Uterus (tissue), 4 donors: ENCODE results near the gene ADCY2. TPM values are rescaled to one million over a fixed set of nuclear protein-coding genes. Genes with fewer than 3 reads are reported as not detected.

Source experiments
- DNase-seq, 2 donors: peaks; one replicate each; pipeline ENCODE4 v3.0.0-alpha.2; 2019 to 2020
- H3K27ac ChIP-seq, 2 donors: fragments of 200-600 bp; sonication (generic); 1 replicate in 1 of 2; 2 replicates in 1 of 2; pipeline ENCODE4 v1.5.1; 2016 to 2018
- H3K27me3 ChIP-seq, 2 donors: fragments of 200-600 bp; sonication (generic); one replicate each; pipeline ENCODE4 v1.5.1; 2018 to 2019; ENCODE audit warnings: control low read depth in 1 of 2
- H3K36me3 ChIP-seq, 2 donors: fragments of 200-600 bp; sonication (generic); one replicate each; pipeline ENCODE4 v1.5.1; 2019; ENCODE audit warnings: control low read depth in 1 of 2
- H3K4me1 ChIP-seq, 2 donors: fragments of 200-600 bp; sonication (generic); one replicate each; pipeline ENCODE4 v1.5.1; 2018 to 2019; ENCODE audit warnings: control low read depth in 1 of 2
- H3K4me3 ChIP-seq, 2 donors: fragments of 200-600 bp; sonication (generic); 1 replicate in 1 of 2; 2 replicates in 1 of 2; pipeline ENCODE4 v1.5.1; 2018 to 2019; ENCODE audit warnings: mild to moderate bottlenecking in 1 of 2
- H3K9me3 ChIP-seq, 2 donors: fragments of 200-600 bp; sonication (generic); one replicate each; pipeline ENCODE4 v1.5.1; 2019; ENCODE audit warnings: control low read depth in 1 of 2
- CTCF ChIP-seq, 4 experiments: fragments of 200-600 bp in 2 of 4; fragments of 450-650 bp in 2 of 4; sonication (generic) in 2 of 4; IDR thresholded peaks; one replicate each; pipeline ENCODE4 v1.5.1; 2016 to 2019; ENCODE audit warnings: antibody characterized with exemption in 4 of 4, mild to moderate bottlenecking in 2 of 4, moderate library complexity in 1 of 4
- POLR2A ChIP-seq, 2 donors: fragments of 450-650 bp; IDR thresholded peaks; one replicate each; pipeline ENCODE4 v1.6.1; 2016; ENCODE audit warnings: antibody characterized with exemption in 2 of 2, mild to moderate bottlenecking in 1 of 2, moderate library complexity in 1 of 2
- intact Hi-C: fragments of 100-400 bp; cut with DNase I; formaldehyde crosslinking; loops from one replicate; pipeline ENCODE4 v1.15.1; 2023; ENCODE audit warnings: low total_unique reads
- total RNA-seq, 4 donors: library from RNA; depleted of rRNA in 3 of 4; stranded (reverse); fragments of >200 nt in 3 of 4; gene quantifications; one replicate each; pipeline versions ENCODE4 v1.1.0 to v1.2.4, GENCODE V29; 2014 to 2023
- donor health status: DM: yes; HTN: yes; CAD: no.

ADCY2 gene
- total RNA-seq, 4 donors from 2014 or later: 3.8 to 25.3 (median 4.5) TPM

- intact Hi-C loops: no loop called here
- H3K4me1 ChIP-seq: no peaks in the 10 kb centered on the region
- no peak overlapping the region for H3K27ac ChIP-seq
- TF ChIP-seq CTCF (IDR thresholded peaks at IDR 0.05): no peak
- TF ChIP-seq POLR2A (IDR thresholded peaks at IDR 0.05): no peak
- H3K4me3 ChIP-seq: no peak overlapping the region
- no peaks in the 10 kb centered on the region for H3K27me3 ChIP-seq
- DNase-seq: no peak
- no peaks in the 10 kb centered on the region for H3K36me3 ChIP-seq
- H3K9me3 ChIP-seq: no peaks in the 10 kb centered on the region
These were observed 406.9 kb downstream of the ADCY2 start for GRCh38 chr5:7802855-7803254.

DNA sequence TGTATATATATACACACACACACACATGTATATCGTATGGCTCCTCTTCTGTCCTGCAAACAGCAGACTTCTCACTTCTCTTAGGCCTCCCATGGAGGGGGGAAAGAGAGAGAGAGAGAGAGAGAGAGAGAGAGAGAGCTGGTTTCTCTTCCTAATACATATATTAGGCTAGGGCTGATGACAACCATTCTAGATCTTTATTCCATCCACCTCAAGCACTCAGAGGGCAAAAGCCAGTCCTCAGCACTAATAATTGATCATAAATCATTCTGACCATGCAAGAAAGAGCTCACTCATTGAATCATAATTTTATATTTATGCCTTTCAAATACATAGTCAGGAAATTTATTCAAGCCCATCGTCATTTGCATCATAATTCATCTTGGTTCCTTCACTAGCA is 408.0 kb downstream of the ADCY2 start:
- Histone ChIP-seq H3K4me3 (no peak overlapping the region), H3K36me3 (no peaks in the 10 kb centered on the region), H3K9me3 (no peaks in the 10 kb centered on the region), H3K27me3 (no peaks in the 10 kb centered on the region), H3K4me1 (no peaks in the 10 kb centered on the region), H3K27ac (no peak overlapping the region)
- no peak for DNase-seq
- no peak for TF ChIP-seq CTCF (IDR thresholded peaks at IDR 0.05)
- TF ChIP-seq POLR2A (IDR thresholded peaks at IDR 0.05): no peak
- intact Hi-C loops: no loop called here

DNA sequence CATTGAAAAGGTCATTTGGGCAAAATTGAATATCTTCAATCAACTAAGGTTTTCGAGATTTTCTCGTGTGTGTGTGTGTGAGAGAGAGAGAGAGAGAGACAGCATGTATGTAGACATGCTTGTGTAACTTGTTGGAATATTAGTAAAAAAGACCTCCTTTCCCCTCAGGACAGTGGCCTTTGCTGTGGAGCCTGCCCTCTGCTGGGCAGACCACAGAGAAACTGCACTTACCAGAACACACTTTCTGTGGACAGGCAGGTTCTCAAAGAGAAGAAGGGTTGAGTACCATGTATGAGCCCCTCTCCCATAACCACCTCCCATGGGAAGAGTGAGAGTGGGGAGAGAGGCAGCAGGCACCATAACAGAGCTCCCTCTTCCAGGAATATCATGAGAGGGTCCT is 409.4 kb downstream of the ADCY2 start:
- no peak overlapping the region for H3K4me3 ChIP-seq
- H3K36me3 ChIP-seq: no peaks in the 10 kb centered on the region
- H3K27me3 ChIP-seq: no peaks in the 10 kb centered on the region
- no peaks in the 10 kb centered on the region for H3K4me1 ChIP-seq
- DNase-seq: no peak
- no peak overlapping the region for H3K27ac ChIP-seq
- TF ChIP-seq POLR2A (IDR thresholded peaks at IDR 0.05) (no peak), CTCF (IDR thresholded peaks at IDR 0.05) (no peak)
- H3K9me3 ChIP-seq: no peaks in the 10 kb centered on the region
- intact Hi-C loops: no loop called here

GRCh38 chr5:7808998-7809397 is 413.1 kb downstream of the ADCY2 start:
- Histone ChIP-seq H3K4me1 (no peaks in the 10 kb centered on the region), H3K9me3 (no peaks in the 10 kb centered on the region), H3K27ac (no peak overlapping the region), H3K27me3 (no peaks in the 10 kb centered on the region), H3K4me3 (no peak overlapping the region), H3K36me3 (no peaks in the 10 kb centered on the region)
- intact Hi-C loops: no loop called here
- DNase-seq: no peak
- TF ChIP-seq POLR2A (IDR thresholded peaks at IDR 0.05): no peak
- no peak for TF ChIP-seq CTCF (IDR thresholded peaks at IDR 0.05)

DNA sequence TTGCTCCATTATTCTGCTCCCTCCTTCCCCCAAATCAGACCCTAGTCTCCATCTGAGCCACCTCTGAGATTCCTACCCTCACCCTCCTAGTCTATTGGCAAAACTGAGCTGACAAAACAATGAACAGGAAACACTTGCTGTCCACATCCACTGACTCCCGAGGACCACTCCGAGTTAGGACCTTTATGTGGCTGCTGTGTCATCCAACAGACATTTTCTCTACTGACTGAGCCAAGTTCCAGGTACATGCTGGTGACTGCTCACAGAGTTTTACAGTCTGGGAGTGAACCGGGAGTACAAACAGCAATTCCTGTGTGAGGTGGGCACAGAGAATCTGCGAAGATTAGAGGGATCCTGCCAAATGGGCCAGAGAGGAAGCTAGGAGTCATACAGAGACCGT is 415.8 kb downstream of the ADCY2 start:
- intact Hi-C loops: no loop called here
- no peak overlapping the region for H3K4me3 ChIP-seq
- H3K9me3 ChIP-seq: no peaks in the 10 kb centered on the region

More for the DNA sequence above, 415.8 kb downstream of the ADCY2 start:
- DNase-seq: no peak
- H3K36me3 ChIP-seq: no peaks in the 10 kb centered on the region
- H3K27ac ChIP-seq: peak overlapping the region; percentile 22 to 62
- TF ChIP-seq CTCF (IDR thresholded peaks at IDR 0.05) (no peak), POLR2A (IDR thresholded peaks at IDR 0.05) (no peak)
- H3K27me3 ChIP-seq: no peaks in the 10 kb centered on the region
- no peaks in the 10 kb centered on the region for H3K4me1 ChIP-seq
